NCI-H69 (cell line): ENCODE measurements around the gene PCYT2.
"Not testable (repeated sequence)": the region's sequence is repeated elsewhere in the genome, so short reads cannot be mapped to it uniquely, and the experiment has no call there.

Experiments
- DNase-seq: peaks from one replicate; lab custom pipeline; 2025; lab: John Stamatoyannopoulos, UW

PCYT2 gene

DNA sequence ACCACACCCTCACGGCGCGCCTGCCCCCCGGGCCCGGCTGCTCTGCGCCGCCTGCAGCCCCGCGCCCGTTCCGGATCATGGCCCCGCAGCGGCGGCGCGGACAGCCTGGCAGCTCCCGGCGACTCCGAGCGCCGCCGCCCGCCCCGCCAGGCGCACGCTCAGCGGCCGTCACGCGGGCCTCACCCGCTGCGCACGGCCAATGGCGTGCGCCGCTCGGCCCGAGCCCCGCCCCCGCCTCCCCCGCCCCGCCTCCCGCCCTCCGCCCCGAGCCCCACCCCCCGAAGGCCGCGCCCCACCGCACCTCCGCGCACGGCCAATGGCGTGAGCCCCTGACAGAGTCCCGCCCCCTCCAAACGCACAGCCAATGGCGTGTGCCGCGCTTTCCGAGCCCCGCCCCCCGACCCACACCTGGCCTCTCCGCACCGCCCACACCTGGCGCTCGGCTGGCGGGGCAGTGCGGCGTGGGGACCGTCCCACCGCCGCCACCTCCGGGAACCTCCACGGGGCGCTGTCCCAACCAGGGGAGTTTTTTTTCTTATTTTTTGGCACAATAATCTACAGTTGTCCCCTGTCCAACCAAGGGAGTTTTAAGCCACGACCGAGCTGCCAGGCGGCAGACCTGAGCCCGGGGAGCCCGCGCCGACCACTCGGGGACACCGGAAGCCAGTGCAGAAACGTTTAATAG, at the start of gene PCYT2:
Gene PCYT2, minus strand, starts transcription at position 123 of the 685 bp plus-strand sequence. Its CDS starts 44 bp downstream, at position 79.
- DNase-seq = peak; percentile 97

GRCh38 chr17:81960130-81960958, 49.1 kb upstream of the PCYT2 start:
- peak; percentile 67 for DNase-seq

DNA sequence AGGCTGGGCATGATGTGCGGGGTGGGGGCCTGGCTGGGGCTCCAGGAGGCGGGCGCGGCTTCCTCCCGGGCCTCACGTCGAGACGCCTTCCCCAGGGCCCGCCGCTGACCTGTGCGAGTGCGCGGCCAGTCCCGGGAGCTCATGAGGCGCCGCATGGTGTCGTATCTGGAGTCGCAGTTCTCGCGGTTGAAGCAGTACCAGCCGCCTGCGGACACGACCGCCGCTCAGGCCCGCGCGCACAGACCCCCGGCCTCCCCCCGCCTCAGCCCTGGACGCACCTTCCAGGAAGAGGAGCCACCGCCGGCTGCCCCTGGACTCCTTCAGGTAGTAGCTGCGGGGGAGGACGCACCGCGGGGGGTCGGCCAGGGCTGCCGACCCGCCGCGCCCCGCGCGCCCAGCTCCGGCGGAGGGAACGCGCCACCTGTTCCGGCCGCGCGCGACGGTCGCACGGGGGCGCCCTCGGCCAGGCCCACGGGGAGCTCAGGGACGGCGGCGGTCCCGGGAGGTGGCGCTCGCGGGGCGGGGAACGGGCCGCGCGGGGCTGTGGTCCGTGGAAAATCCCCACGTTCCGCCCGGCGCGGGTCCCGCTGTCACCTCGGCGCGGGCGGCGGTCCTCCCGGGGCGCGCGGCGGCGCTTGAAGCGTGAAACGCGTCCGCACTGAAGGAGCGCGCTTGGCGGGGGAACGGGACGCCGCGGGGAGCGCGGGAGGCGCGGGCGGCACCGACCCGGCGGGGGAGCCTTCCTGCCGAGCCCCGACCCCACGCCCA, 48.3 kb upstream of the PCYT2 start:
- peak; percentile 84 for DNase-seq

GRCh38 chr17:81958633-81959342, 47.6 kb upstream of the PCYT2 start:
- DNase-seq = no peak

DNA sequence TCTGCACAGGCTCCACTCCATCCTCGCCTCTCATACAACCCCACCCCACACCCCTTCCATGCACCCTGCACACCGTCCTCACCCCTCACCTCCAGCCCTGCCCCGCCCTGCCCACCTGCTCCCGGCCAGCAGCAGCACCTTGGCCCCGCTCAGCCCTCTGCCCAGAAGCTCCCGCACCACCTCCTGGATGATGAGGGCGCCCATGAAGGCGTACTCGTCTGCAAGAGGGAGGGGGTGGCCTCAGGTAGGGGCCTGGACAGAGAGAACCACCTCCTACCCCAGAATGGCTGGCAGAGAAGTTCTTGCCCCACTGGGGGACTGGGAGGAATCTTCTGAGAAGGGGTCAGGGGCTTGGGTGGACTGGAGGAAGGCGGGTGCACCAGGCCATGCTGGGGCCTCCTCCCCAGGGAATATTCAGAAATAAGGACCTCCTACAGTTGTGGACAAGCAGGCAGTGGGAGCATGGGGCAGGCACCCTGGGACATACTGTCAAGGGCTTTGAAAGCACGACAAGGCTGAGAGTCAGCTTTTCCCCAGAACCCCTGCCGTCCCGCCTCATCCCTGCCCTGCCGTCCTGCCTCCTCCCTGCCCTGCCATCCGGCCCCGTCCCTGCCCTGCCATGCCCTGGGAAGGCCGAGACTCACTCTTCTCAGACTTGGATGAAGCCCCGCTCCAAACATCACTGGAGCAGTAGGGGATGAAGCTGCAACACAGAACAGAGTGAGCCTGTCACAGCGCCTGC, 46.7 kb upstream of the PCYT2 start:
- no peak for DNase-seq

DNA sequence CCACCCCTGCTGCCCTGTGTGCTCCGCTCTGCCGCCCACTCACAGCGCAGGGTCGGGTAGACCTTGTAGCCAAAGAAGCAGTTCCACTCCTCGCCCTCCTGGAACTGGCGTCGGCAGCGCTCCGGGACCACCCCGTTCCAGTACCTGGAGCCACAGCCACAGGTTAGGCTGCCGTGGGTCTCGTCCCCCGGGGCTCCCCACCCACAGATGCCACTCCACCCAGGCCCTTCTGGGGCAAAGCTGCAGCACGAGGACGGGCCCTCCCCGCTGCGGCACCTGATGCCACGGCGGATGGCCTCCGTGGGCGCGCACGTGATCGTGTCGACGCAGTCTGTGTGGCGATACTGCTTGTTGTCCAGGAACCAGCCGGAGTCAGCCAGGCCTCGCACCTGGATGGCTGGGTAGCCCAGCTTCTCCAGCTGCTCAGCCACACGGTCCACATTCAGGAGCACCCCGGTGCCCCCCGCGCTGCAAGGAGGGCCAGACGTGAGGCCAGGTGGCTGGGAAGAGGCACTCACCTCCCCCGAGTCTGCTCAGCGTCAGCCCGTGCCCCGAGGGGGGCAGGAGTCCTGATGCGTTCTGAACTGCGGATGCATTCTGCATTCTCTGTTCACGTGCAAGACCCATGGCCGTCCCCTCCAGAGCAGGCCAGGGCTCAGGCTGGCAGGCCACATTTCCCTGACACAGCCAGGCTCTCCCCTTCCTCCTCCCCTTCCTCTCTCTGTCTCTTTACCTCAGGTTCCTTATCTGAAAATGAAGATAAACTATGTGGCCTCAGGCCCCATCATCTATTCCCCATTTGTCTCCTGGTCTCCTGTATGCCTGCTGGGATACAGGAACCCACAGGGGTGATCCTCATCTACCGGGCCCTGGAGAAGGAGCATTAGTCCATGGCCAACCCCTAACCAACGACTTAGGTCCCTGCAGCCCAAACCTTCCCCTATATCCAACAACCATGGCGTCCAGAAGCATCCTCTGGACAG, 45.7 kb upstream of the PCYT2 start:
- DNase-seq = no peak

GRCh38 chr17:81955756-81956544, 44.8 kb upstream of the PCYT2 start:
- DNase-seq = no peak

DNA sequence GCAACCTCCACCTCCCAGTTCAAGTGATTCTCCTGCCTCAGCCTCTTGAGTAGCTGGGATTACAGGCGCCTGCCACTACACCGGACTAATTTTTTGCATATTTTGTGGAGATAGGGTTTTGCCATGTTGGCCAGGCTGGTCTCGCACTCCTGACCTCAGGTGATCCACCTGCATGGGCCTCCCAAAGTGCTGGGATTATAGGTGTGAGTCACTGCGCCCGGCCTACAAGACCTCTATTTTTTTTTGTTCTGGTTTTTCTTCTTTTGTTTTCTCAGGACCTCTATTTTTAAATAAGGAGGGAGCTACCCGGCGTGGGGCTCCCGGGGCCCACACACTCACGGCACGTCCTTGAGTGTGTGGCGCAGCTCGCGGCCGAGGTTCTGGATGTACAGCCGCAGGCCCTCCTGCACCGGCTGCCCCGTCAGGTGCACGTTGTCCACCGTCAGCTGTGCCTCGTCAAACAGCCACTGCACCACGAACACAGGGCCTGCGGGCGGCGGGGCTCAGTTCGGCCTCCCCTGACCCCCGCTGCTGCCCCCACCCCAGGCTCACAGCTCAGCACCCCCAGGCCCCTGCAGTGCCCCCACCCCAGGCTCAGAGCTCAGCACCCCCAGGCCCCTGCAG, 44.0 kb upstream of the PCYT2 start:
- DNase-seq = no peak

- no peak for DNase-seq
Observed at GRCh38 chr17:81954131-81955057, 43.2 kb upstream of the PCYT2 start.

DNA sequence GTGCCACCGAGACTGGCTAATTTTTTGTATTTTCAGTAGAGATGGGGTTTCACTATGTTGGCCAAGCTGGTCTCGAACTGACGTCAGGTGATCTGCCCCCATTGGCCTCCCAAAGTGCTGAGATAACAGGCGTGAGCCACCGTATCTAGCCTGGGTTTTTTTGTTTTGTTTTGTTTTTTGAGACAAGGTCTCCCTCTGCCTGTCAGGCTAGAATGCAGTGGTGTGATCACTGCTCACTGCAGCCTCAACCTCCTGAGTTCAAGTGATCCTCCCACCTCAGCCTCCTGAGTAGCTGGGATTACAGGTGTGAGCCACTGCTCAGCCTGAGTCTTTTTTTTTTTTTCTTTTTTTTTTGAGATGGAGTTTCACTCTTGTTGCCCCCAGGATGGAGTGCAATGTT, 42.2 kb upstream of the PCYT2 start:
- DNase-seq = not testable (repeated sequence)

DNA sequence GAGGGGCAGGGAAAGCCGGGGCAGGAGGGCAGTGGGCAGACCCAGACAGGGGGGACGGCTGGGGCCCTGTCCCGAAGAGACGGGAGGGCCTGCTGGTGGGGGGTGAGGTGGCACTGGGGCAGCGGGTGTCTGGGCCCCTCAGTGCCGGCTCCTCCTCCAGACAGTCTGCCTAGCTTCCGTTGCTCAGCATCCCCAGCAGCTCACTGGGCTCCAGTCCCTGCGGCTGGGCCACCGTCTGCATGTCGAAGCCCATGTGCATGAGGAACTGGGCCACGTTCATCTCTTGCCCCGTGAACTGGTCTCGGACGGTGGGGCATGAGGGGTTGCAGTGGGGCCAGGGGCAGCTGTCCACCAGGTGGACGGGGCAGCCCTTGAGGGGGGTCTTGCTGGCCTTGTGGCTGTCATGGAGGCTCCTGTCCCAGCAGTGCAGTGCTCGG, 41.6 kb upstream of the PCYT2 start:
- no peak for DNase-seq

DNA sequence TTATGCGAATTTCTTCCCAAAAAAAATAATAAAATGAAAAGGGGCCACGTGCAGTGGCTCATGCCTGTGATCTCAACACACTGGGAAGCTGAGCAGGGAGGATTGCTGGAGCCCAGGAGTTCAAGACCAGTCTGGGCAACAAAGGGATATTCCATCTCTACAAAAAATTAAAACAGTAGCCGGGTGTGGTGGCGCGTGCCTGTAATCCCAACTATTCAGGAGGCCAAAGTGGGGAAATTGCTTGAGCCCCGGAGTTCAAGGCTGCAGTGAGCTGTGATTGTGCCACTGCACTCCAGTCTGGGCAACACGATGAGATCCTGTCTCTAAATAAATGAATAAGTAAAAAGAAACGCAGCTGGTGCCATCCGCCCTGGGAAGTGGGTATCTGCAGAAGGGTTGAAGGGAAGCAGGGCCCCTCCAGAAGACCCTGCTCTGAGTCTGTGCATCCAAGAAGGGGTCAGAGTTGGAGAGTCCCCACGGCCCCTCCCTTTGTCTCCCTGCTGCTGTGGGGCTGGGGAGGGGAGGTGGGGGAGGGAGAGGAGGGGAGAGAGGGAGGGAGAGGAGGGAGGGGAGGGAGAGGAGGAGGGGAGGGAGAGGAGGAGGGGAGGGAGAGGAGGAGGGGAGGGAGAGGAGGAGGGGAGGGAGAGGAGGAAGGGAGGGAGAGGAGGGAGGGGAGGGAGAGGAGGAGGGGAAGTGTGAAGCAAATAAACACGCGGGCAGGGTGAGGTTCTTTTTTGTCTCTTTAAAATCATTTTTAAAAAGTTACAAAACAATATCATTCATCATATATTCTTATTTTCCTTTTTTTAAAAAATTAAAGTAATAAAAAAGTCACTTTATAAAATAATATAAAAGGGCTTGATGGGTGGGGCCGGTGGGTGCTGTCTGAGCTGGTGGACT, 40.8 kb upstream of the PCYT2 start:
- DNase-seq = peak; percentile 59

GRCh38 chr17:81950501-81950900, 39.3 kb upstream of the PCYT2 start:
- DNase-seq = no peak

- no peak for DNase-seq
Observed at GRCh38 chr17:81948635-81949378, 37.6 kb upstream of the PCYT2 start.

- no peak for DNase-seq
Observed at GRCh38 chr17:81947189-81947588, 36.0 kb upstream of the PCYT2 start, which contains the start of gene MYADML2. MYADML2 (minus strand) TSS chr17:81947233; CDS start chr17:81941741, 5,492 bp downstream.

DNA sequence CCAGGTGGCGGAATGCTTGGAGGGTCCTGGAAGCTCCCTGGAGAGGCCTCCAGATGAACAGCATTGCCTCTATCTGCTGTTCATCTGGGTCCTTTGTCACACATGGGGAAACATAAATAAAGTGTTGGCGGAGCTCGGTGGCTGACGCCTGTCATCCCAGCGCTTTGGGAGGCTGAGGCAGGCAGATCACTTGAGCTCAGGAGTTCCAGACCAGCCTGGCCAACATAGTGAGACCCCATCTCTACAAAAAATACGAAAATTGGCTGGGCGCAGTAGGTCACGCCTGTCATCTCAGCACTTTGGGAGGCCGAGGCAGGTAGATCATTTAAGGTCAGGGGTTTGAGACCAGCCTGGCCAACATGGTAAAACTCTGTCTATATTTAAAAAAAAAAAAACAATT, 33.7 kb upstream of the PCYT2 start:
- DNase-seq = no peak
